Uterus (tissue), 2 donors: ENCODE data around the gene EYA4.

ENCODE experiments used
- CTCF ChIP-seq, 4 experiments: fragments of 200-600 bp in 2 of 4; fragments of 450-650 bp in 2 of 4; sonication (generic) in 2 of 4; IDR thresholded peaks; one replicate each; pipeline ENCODE4 v1.5.1; 2016 to 2019; ENCODE audit warnings: antibody characterized with exemption in 4 of 4, mild to moderate bottlenecking in 2 of 4, moderate library complexity in 1 of 4
- POLR2A ChIP-seq, 2 donors: fragments of 450-650 bp; IDR thresholded peaks; one replicate each; pipeline ENCODE4 v1.6.1; 2016; ENCODE audit warnings: antibody characterized with exemption in 2 of 2, mild to moderate bottlenecking in 1 of 2, moderate library complexity in 1 of 2

GRCh38 chr6:133257545-133258105, 16.5 kb downstream of the EYA4 start:
- TF ChIP-seq CTCF (IDR thresholded peaks at IDR 0.05) = no peak
- no peak for TF ChIP-seq POLR2A (IDR thresholded peaks at IDR 0.05)
